Fibroblast of villous mesenchyme (primary cell): ENCODE results near the gene MIA. TPM values are rescaled to one million over a fixed set of nuclear protein-coding genes. Genes with fewer than 3 reads are reported as not detected.

Source experiments
- DNase-seq: peaks from one replicate; pipeline ENCODE4 v3.0.0-alpha.2; 2010; ENCODE audit warnings: low read depth
- H3K4me3 ChIP-seq: 2 replicates; pipeline ENCODE4 v1.5.1; 2011; ENCODE audit warnings: low read depth, mild to moderate bottlenecking, low read length
- CTCF ChIP-seq: IDR thresholded peaks from 2 replicates; pipeline ENCODE4 v1.5.1; 2012; ENCODE audit warnings: low read depth, mild to moderate bottlenecking, low read length; ENCODE audit not compliant: insufficient read depth
- total RNA-seq: library from RNA; depleted of rRNA; stranded (reverse); fragments of >200 nt; gene quantifications from 2 replicates; pipeline ENCODE4 v1.2.3, GENCODE V29; 2012

Gene MIA
- total RNA-seq, 1 donor = not detected

DNA sequence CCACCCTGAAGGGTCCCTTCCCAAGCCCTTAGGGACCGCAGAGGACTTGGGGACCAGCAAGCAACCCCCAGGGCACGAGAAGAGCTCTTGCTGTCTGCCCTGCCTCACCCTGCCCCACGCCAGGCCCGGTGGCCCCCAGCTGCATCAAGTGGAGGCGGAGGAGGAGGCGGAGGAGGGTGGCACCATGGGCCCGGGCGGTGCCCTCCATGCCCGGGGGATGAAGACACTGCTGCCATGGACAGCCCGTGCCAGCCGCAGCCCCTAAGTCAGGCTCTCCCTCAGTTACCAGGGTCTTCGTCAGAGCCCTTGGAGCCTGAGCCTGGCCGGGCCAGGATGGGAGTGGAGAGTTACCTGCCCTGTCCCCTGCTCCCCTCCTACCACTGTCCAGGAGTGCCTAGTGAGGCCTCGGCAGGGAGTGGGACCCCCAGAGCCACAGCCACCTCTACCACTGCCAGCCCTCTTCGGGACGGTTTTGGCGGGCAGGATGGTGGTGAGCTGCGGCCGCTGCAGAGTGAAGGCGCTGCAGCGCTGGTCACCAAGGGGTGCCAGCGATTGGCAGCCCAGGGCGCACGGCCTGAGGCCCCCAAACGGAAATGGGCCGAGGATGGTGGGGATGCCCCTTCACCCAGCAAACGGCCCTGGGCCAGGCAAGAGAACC lies 25.1 kb downstream of the MIA start:
- no peak for DNase-seq
- no peak for TF ChIP-seq CTCF
- H3K4me3 ChIP-seq = peak overlapping the region; percentile 90

DNA sequence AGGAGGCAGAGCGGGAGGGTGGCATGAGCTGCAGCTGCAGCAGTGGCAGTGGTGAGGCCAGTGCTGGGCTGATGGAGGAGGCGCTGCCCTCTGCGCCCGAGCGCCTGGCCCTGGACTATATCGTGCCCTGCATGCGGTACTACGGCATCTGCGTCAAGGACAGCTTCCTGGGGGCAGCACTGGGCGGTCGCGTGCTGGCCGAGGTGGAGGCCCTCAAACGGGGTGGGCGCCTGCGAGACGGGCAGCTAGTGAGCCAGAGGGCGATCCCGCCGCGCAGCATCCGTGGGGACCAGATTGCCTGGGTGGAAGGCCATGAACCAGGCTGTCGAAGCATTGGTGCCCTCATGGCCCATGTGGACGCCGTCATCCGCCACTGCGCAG lies 25.7 kb downstream of the MIA start:
- DNase-seq = no peak
- H3K4me3 ChIP-seq = peak overlapping the region; percentile 90
- TF ChIP-seq CTCF = no peak

DNA sequence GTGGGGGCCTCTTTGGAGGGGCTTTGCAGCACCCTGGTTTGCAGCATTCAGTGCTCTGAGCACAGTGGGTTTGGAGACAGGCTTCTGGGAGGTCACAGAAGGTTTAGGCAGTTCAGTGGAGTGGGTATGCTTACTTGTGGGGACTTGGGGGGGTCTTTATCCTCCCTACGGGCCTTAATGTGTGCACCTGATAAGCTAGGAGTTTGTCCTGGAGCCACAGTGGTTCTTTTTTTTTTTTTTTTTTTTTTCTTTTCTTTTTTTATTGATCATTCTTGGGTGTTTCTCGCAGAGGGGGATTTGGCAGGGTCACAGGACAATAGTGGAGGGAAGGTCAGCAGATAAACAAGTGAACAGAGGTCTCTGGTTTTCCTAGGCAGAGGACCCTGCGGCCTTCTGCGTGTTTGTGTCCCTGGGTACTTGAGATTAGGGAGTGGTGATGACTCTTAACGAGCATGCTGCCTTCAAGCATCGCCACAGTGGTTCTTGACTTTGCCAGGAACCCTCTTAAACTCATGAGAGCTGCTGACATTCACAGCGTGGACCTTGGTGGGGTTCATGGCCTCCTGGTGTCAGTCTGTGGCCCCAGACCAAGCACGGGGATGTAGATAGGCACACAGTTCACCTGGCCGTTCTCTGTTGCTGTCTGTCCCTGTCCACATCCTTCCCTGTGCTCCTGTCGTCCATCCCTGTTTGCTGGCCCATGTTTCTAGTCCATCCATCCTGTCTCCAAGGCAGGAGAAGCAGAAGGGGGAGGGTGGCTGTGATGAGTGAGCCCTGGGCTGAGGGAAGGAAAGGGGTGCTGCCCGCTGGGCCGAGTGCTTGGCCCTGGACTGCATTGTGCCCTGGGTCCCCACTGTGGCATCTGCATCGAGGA lies 26.3 kb downstream of the MIA start:
- no peak for TF ChIP-seq CTCF
- DNase-seq = no peak

GRCh38 chr19:40802300-40803169 lies 27.2 kb downstream of the MIA start:
- peak overlapping the region; percentile 90 for H3K4me3 ChIP-seq
- TF ChIP-seq CTCF = no peak
- no peak for DNase-seq

More for the DNA sequence above, 26.3 kb downstream of the MIA start:
- H3K4me3 ChIP-seq = peak overlapping the region; percentile 90

GRCh38 chr19:40803170-40803856 lies 28.0 kb downstream of the MIA start:
- no peak for TF ChIP-seq CTCF
- no peak for DNase-seq
- H3K4me3 ChIP-seq = peak overlapping the region; percentile 90
